ENCODE results near the gene EPAS1. TPM values are rescaled to one million over a fixed set of nuclear protein-coding genes. Genes with fewer than 3 reads are reported as not detected.

EPAS1 gene
- total RNA-seq, 3 donors from 2014 or later: 92.5 to 274 (median 229) TPM

- Histone ChIP-seq H3K4me1 (no peaks in the 10 kb centered on the region), H3K27me3 (no peaks in the 10 kb centered on the region), H3K27ac (no peak overlapping the region), H3K36me3 (no peaks in the 10 kb centered on the region), H3K9me3 (no peaks in the 10 kb centered on the region), H3K4me3 (no peak overlapping the region)
- no peak for TF ChIP-seq POLR2AphosphoS5 (IDR thresholded peaks at IDR 0.05)
- TF ChIP-seq CTCF (IDR thresholded peaks at IDR 0.05): no peak
- no peak for TF ChIP-seq POLR2A (IDR thresholded peaks at IDR 0.05)
- intact Hi-C loops (cut with DNase I; ENCODE audit: low total_unique reads): no loop called here
- no peak for DNase-seq (ENCODE audit: low spot score in 2 of 2)
Measured at GRCh38 chr2:46345775-46346174, 48.6 kb downstream of the EPAS1 start.

- no peak for DNase-seq (ENCODE audit: low spot score in 2 of 2)
- intact Hi-C loops (cut with DNase I; ENCODE audit: low total_unique reads): no loop called here
- Histone ChIP-seq H3K4me3 (no peak overlapping the region), H3K4me1 (no peaks in the 10 kb centered on the region), H3K27ac (no peak overlapping the region), H3K9me3 (no peaks in the 10 kb centered on the region), H3K27me3 (no peaks in the 10 kb centered on the region), H3K36me3 (no peaks in the 10 kb centered on the region)
- no peak for TF ChIP-seq CTCF (IDR thresholded peaks at IDR 0.05)
- TF ChIP-seq POLR2A (IDR thresholded peaks at IDR 0.05): no peak
- TF ChIP-seq POLR2AphosphoS5 (IDR thresholded peaks at IDR 0.05): no peak
Measured at GRCh38 chr2:46346719-46347118, 49.5 kb downstream of the EPAS1 start.

GRCh38 chr2:46347648-46348280, 50.6 kb downstream of the EPAS1 start:
- no peak for TF ChIP-seq CTCF (IDR thresholded peaks at IDR 0.05)
- TF ChIP-seq POLR2A (IDR thresholded peaks at IDR 0.05): no peak
- TF ChIP-seq POLR2AphosphoS5 (IDR thresholded peaks at IDR 0.05): no peak
- H3K36me3 ChIP-seq: no peaks in the 10 kb centered on the region
- H3K9me3 ChIP-seq: no peaks in the 10 kb centered on the region
- no peak overlapping the region for H3K27ac ChIP-seq
- no peak overlapping the region for H3K4me3 ChIP-seq
- H3K27me3 ChIP-seq: no peaks in the 10 kb centered on the region
- H3K4me1 ChIP-seq: no peaks in the 10 kb centered on the region
- intact Hi-C loops (cut with DNase I; ENCODE audit: low total_unique reads): no loop called here
- no peak for DNase-seq (ENCODE audit: low spot score in 2 of 2)

GRCh38 chr2:46349115-46349547, 51.9 kb downstream of the EPAS1 start:
- intact Hi-C loops (cut with DNase I; ENCODE audit: low total_unique reads): no loop called here
- Histone ChIP-seq H3K27me3 (no peaks in the 10 kb centered on the region), H3K4me1 (no peaks in the 10 kb centered on the region), H3K27ac (peak overlapping the region in 1 of 2 donors; percentile 3), H3K4me3 (no peak overlapping the region), H3K36me3 (no peaks in the 10 kb centered on the region), H3K9me3 (no peaks in the 10 kb centered on the region)
- DNase-seq (ENCODE audit: low spot score in 2 of 2): no peak
- TF ChIP-seq POLR2A (IDR thresholded peaks at IDR 0.05): no peak
- TF ChIP-seq POLR2AphosphoS5 (IDR thresholded peaks at IDR 0.05): no peak
- no peak for TF ChIP-seq CTCF (IDR thresholded peaks at IDR 0.05)

GRCh38 chr2:46350029-46350689, 53.0 kb downstream of the EPAS1 start:
- no peak for DNase-seq (ENCODE audit: low spot score in 2 of 2)
- TF ChIP-seq POLR2AphosphoS5 (IDR thresholded peaks at IDR 0.05) (no peak), CTCF (IDR thresholded peaks at IDR 0.05) (no peak), POLR2A (IDR thresholded peaks at IDR 0.05) (no peak)
- no peaks in the 10 kb centered on the region for H3K9me3 ChIP-seq
- intact Hi-C loops (cut with DNase I; ENCODE audit: low total_unique reads): no loop called here
- H3K4me3 ChIP-seq: no peak overlapping the region
- no peaks in the 10 kb centered on the region for H3K27me3 ChIP-seq
- H3K27ac ChIP-seq: peak overlapping the region in 1 of 2 donors; percentile 5
- no peaks in the 10 kb centered on the region for H3K36me3 ChIP-seq
- no peaks in the 10 kb centered on the region for H3K4me1 ChIP-seq

All from breast epithelium (tissue), 4 donors.